ENCODE results near the gene PRAMEF7.
"Not testable (repeated sequence)": the region's sequence is repeated elsewhere in the genome, so short reads cannot be mapped to it uniquely, and the experiment has no call there.

DNA sequence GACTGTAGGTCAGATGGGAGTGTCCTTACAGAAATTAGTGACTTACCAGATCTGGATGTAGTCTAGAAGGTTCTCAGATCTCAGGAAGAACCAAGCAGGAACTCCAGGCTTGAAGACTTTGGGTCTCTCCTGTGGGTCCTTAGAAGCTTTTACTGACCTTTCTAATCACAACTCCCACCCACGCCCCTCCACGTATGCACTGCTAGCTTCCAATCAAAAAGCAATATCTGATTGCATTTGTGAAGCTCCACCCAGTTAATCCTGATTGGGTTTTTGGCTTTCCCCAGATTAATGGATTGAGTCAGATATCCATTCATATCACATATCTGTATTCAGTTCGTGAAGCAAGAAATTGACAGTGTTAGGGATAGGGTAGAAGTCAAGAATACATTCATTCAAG lies 30.3 kb upstream of the PRAMEF7 start, which contains the start of gene PRAMEF4:
- TF ChIP-seq POLR2A (IDR thresholded peaks at IDR 0.05; ENCODE audit: low read length); GATA1 (IDR thresholded peaks at IDR 0.05; ENCODE audit: low read depth, low read length): not testable (repeated sequence)

Data from erythroblast (primary cell).